Esophagus mucosa (tissue), 1 donor: Measurements from ENCODE around the gene STRIP2. TPM values are rescaled to one million over a fixed set of nuclear protein-coding genes. Genes with fewer than 3 reads are reported as not detected.
"Not testable (repeated sequence)": the region's sequence is repeated elsewhere in the genome, so short reads cannot be mapped to it uniquely, and the experiment has no call there.

Experiments used
- ATAC-seq: fragments of 200-7000 bp; cut with Tn5 transposase; one replicate; pipeline ENCODE4 v1.9.1; 2020
- total RNA-seq: library from RNA; stranded (reverse); gene quantifications from one replicate; pipeline ENCODE4 v1.2.4, GENCODE V29; 2023
- donor health status: DM: yes; HTN: yes; CAD: no.

Gene STRIP2
- total RNA-seq, 1 donor from 2014 or later, result 3.4 TPM

DNA sequence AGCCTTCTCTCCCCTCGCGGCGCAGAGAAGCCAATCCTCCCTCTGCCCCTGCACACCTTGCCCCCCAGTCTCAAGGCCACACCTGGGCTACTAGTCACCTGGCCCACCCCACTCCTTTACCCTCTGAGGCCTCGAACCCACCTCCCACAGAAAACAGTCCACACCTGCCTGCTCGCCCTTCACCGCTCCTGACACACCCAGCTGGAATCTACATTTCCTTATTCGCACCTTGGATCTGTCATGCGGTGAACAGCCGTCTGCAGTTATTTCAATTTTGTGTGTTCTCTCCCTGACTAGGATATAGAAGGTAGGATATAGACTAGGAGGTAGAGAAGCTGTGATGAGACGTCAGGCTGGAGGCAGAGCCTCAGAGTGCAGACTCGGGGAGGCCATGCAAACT, 97.5 kb downstream of the STRIP2 start:
- ATAC-seq, result no peak

DNA sequence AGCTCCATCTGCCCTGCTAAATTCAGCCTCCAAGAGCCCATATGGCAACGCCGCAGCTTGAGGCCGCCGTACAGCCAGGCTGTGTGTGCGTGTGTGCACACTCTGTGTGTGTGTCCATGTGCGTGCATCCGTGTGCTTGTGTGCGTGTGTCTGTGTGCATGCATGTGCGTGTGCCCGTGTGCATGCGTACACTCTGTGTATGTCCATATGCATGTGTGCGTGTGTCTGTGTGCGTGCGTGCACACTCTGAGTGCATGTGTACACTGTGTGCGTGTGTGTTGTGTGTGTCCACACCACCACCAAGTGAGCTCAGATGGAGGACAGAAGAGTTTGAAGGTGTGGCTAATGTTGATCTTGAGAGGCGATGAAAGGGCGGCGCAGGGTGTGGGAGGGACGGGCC, 98.1 kb downstream of the STRIP2 start:
- ATAC-seq, result no peak

DNA sequence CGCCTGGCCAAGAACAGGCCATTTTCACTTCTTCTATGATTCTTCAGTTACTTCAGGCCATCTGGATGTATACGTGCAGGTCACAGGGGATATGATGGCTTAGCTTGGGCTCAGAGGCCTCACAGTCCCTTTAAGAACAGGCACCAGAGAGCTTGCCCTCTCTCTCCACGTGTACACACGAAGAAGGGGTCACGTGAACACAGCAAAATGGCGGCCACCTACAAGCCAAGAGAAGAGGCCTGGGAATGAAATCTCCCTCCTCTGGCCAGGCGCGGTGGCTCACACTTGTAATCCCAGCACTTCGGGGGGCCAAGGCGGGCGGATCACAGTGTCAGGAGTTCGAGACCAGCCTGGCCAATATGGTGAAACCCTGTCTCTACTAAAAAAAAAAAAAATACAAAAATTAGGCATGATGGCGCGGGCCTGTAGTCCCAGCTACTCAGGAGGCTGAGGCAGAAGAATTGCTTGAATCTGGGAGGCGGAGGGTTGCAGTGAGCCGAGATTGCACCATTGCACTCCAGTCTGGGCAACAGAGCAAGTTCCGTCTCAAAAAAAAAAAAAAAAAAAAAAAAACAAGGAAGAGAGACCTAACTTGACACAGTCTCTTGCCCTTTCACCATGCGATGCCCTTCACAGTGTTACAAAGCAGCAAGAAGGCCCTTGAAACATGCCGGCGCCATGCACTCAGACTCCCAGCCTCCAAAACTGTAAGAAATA, 100.5 kb downstream of the STRIP2 start:
- not testable (repeated sequence) for ATAC-seq

DNA sequence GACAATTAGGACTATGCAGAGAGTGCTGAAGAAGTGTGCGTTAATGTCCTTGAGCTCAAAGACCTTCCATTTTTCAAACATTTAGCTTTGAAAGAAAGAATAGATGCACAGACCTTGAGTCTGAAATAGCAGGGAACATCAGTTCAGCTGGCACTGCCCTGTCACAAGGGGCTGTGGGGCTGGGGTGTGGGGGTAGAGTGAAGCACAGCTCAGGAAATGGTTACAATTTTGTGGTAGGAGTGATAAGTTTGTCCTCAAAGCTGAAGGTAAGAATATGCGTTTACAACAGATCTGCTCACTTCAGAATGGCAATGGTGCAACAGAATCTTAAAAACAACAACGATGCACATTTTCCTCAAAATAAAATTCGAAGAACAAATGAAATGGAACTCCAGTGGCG, 101.7 kb downstream of the STRIP2 start:
- ATAC-seq, result no peak

DNA sequence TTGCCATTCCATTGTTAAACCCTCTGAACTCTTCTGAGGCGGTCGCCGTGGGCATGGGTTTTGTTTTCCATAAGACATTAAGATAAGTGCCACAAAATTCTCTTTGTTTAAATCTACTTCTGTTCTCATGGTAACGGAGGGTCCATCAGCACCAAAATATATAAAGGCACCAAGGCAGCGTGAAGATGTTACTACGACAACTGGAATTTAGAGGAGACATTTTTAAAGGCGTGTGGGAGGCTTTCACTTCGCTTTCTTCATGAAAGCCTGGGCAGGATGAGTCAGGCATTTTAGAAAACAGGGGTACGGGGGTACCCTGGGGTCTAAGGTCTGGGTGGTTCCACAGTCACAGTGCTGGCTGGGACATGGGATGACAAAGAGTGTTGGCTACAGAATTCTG, 102.1 kb downstream of the STRIP2 start:
- ATAC-seq, result no peak

Other genes starting within 250 kb of the STRIP2 start
- gene SMO, start 245.8 kb upstream of the STRIP2 start, total RNA-seq, result 7.1 TPM
- 25.9 TPM for gene AHCYL2, start 209.4 kb upstream of the STRIP2 start, total RNA-seq
- not detected for gene SMKR1, start 68.1 kb downstream of the STRIP2 start, total RNA-seq
- 9.1 TPM for gene NRF1, start 177.3 kb downstream of the STRIP2 start, total RNA-seq